ENCODE results near the gene KDM4E. TPM values are rescaled to one million over a fixed set of nuclear protein-coding genes. Genes with fewer than 3 reads are reported as not detected.

KDM4E gene
- total RNA-seq, 2 donors from 2014 or later = not detected

- H3K4me1 Mint-ChIP-seq (ENCODE audit: low read depth) = no peaks in the 10 kb centered on the region
- ATAC-seq (replicated peaks in 1 of 2) (no peak), DNase-seq (no peak)
- no peak overlapping the region for H3K27ac Mint-ChIP-seq
- no peaks in the 10 kb centered on the region for H3K9me3 Mint-ChIP-seq
- H3K36me3 Mint-ChIP-seq (ENCODE audit: insufficient read depth in 2 of 2) = no peaks in the 10 kb centered on the region
- no peak overlapping the region for H3K4me3 Mint-ChIP-seq
- peaks cover 46% of the 10 kb centered on the region for H3K27me3 Mint-ChIP-seq (ENCODE audit: low read depth)
These were observed 33.6 kb downstream of the KDM4E start for GRCh38 chr11:95058621-95059020.

- Mint-ChIP-seq H3K27me3 (ENCODE audit: low read depth) (peaks cover 41% of the 10 kb centered on the region), H3K36me3 (ENCODE audit: insufficient read depth in 2 of 2) (no peaks in the 10 kb centered on the region), H3K9me3 (no peaks in the 10 kb centered on the region), H3K27ac (no peak overlapping the region), H3K4me1 (ENCODE audit: low read depth) (no peaks in the 10 kb centered on the region), H3K4me3 (no peak overlapping the region)
- ATAC-seq (replicated peaks in 1 of 2) (no peak), DNase-seq (no peak)
These were observed 34.0 kb downstream of the KDM4E start for GRCh38 chr11:95059046-95059445.

GRCh38 chr11:95065336-95065735, 40.3 kb downstream of the KDM4E start:
- Mint-ChIP-seq H3K4me1 (ENCODE audit: low read depth) (peaks cover 24% of the 10 kb centered on the region), H3K27me3 (ENCODE audit: low read depth) (peaks cover 7% of the 10 kb centered on the region), H3K4me3 (no peak overlapping the region), H3K9me3 (no peaks in the 10 kb centered on the region), H3K27ac (no peak overlapping the region), H3K36me3 (ENCODE audit: insufficient read depth in 2 of 2) (peaks cover 5 to 6% of the 10 kb centered on the region in 2 donors)
- ATAC-seq (replicated peaks in 1 of 2) (no peak), DNase-seq (no peak)

GRCh38 chr11:95066716-95067038, 41.6 kb downstream of the KDM4E start, which contains the start of gene SRSF8:
Gene SRSF8 (plus strand): TSS chr11:95066919. CDS start chr11:95067227, 308 bp downstream.
- ATAC-seq (replicated peaks in 1 of 2) = peak; percentile 12 to 22
- Mint-ChIP-seq H3K4me3 (peak within 1 kb of the TSS; percentile 96 to 100), H3K4me1 (ENCODE audit: low read depth) (peaks cover 31% of the 10 kb centered on the region), H3K36me3 (ENCODE audit: insufficient read depth in 2 of 2) (peaks cover 6% of the 10 kb centered on the region in 2 donors), H3K27me3 (ENCODE audit: low read depth) (peaks cover 7% of the 10 kb centered on the region), H3K27ac (peak within 1 kb of the TSS; percentile 99), H3K9me3 (no peaks in the 10 kb centered on the region)
- DNase-seq = no peak

GRCh38 chr11:95067039-95067840, 42.2 kb downstream of the KDM4E start:
- peak; percentile 80 to 81 for ATAC-seq (replicated peaks in 1 of 2)
- DNase-seq = peak; percentile 81 to 85
- Mint-ChIP-seq H3K27ac (peak overlapping the region; percentile 99), H3K4me1 (ENCODE audit: low read depth) (peaks cover 31% of the 10 kb centered on the region), H3K9me3 (no peaks in the 10 kb centered on the region), H3K4me3 (peak overlapping the region; percentile 96 to 100), H3K27me3 (ENCODE audit: low read depth) (peaks cover 4% of the 10 kb centered on the region), H3K36me3 (ENCODE audit: insufficient read depth in 2 of 2) (peaks cover 6% of the 10 kb centered on the region in 2 donors)

GRCh38 chr11:95067841-95068219, 42.8 kb downstream of the KDM4E start:
- peak overlapping the region; percentile 99 for H3K27ac Mint-ChIP-seq
- DNase-seq (no peak), ATAC-seq (replicated peaks in 1 of 2) (no peak)
- H3K27me3 Mint-ChIP-seq (ENCODE audit: low read depth) = no peaks in the 10 kb centered on the region
- H3K4me1 Mint-ChIP-seq (ENCODE audit: low read depth) = peaks cover 35% of the 10 kb centered on the region
- H3K9me3 Mint-ChIP-seq = no peaks in the 10 kb centered on the region
- peak overlapping the region; percentile 96 to 100 for H3K4me3 Mint-ChIP-seq
- H3K36me3 Mint-ChIP-seq (ENCODE audit: insufficient read depth in 2 of 2) = peaks cover 6% of the 10 kb centered on the region in 2 donors

GRCh38 chr11:95068549-95068948, 43.5 kb downstream of the KDM4E start:
- peaks cover 39% of the 10 kb centered on the region for H3K4me1 Mint-ChIP-seq (ENCODE audit: low read depth)
- DNase-seq (peak; percentile 71 to 72), ATAC-seq (replicated peaks in 1 of 2) (peak; percentile 72 to 73)
- no peaks in the 10 kb centered on the region for H3K9me3 Mint-ChIP-seq
- peaks cover 6% of the 10 kb centered on the region in 2 donors for H3K36me3 Mint-ChIP-seq (ENCODE audit: insufficient read depth in 2 of 2)
- no peaks in the 10 kb centered on the region for H3K27me3 Mint-ChIP-seq (ENCODE audit: low read depth)
- peak overlapping the region; percentile 99 for H3K27ac Mint-ChIP-seq
- H3K4me3 Mint-ChIP-seq = peak overlapping the region; percentile 96 to 100

- H3K27me3 Mint-ChIP-seq (ENCODE audit: low read depth) = no peaks in the 10 kb centered on the region
- H3K27ac Mint-ChIP-seq = no peak overlapping the region
- H3K36me3 Mint-ChIP-seq (ENCODE audit: insufficient read depth in 2 of 2) = peaks cover 6% of the 10 kb centered on the region in 2 donors
- H3K9me3 Mint-ChIP-seq = no peaks in the 10 kb centered on the region
- ATAC-seq (replicated peaks in 1 of 2) = no peak
- H3K4me1 Mint-ChIP-seq (ENCODE audit: low read depth) = peaks cover 39% of the 10 kb centered on the region
- H3K4me3 Mint-ChIP-seq = peak overlapping the region; percentile 5 to 8
- no peak for DNase-seq
These were observed 45.4 kb downstream of the KDM4E start for GRCh38 chr11:95070471-95070870.

- Mint-ChIP-seq H3K27me3 (ENCODE audit: low read depth) (peaks cover 2% of the 10 kb centered on the region), H3K4me3 (no peak overlapping the region), H3K9me3 (no peaks in the 10 kb centered on the region), H3K36me3 (ENCODE audit: insufficient read depth in 2 of 2) (peaks cover 3 to 4% of the 10 kb centered on the region in 2 donors), H3K27ac (peak overlapping the region; percentile 27), H3K4me1 (ENCODE audit: low read depth) (peaks cover 43% of the 10 kb centered on the region)
- DNase-seq (no peak), ATAC-seq (replicated peaks in 1 of 2) (peak; percentile 41 to 65)
These were observed 47.9 kb downstream of the KDM4E start for GRCh38 chr11:95072948-95073347.

- Mint-ChIP-seq H3K4me3 (no peak overlapping the region), H3K36me3 (ENCODE audit: insufficient read depth in 2 of 2) (peaks cover 0 to 1% of the 10 kb centered on the region in 2 donors), H3K4me1 (ENCODE audit: low read depth) (peaks cover 28% of the 10 kb centered on the region), H3K27ac (no peak overlapping the region), H3K27me3 (ENCODE audit: low read depth) (peaks cover 10% of the 10 kb centered on the region), H3K9me3 (no peaks in the 10 kb centered on the region)
- ATAC-seq (replicated peaks in 1 of 2) (no peak), DNase-seq (no peak)
These were observed 49.9 kb downstream of the KDM4E start for GRCh38 chr11:95074792-95075563.

GRCh38 chr11:95076416-95076815, 51.4 kb downstream of the KDM4E start:
- H3K9me3 Mint-ChIP-seq = no peaks in the 10 kb centered on the region
- H3K27ac Mint-ChIP-seq = no peak overlapping the region
- no peak for ATAC-seq (replicated peaks in 1 of 2)
- no peak for DNase-seq
- H3K4me3 Mint-ChIP-seq = peak overlapping the region in 1 of 2 donors; percentile 40
- peaks cover 18% of the 10 kb centered on the region for H3K4me1 Mint-ChIP-seq (ENCODE audit: low read depth)
- peaks cover 10% of the 10 kb centered on the region for H3K27me3 Mint-ChIP-seq (ENCODE audit: low read depth)
- no peaks in the 10 kb centered on the region for H3K36me3 Mint-ChIP-seq (ENCODE audit: insufficient read depth in 2 of 2)

- ATAC-seq (replicated peaks in 1 of 2) (no peak), DNase-seq (no peak)
- Mint-ChIP-seq H3K27me3 (ENCODE audit: low read depth) (peaks cover 10% of the 10 kb centered on the region), H3K9me3 (no peaks in the 10 kb centered on the region), H3K4me1 (ENCODE audit: low read depth) (peaks cover 18% of the 10 kb centered on the region), H3K27ac (no peak overlapping the region), H3K4me3 (no peak overlapping the region), H3K36me3 (ENCODE audit: insufficient read depth in 2 of 2) (no peaks in the 10 kb centered on the region)
These were observed 51.9 kb downstream of the KDM4E start for GRCh38 chr11:95076981-95077380.

All from activated T-cell treated with anti-CD3 and anti-CD28 coated beads, Interleukin-2, amount 50 U/mL, for 72 hours (primary cell).